Measurements from ENCODE around the gene CTH. TPM values are rescaled to one million over a fixed set of nuclear protein-coding genes. Genes with fewer than 3 reads are reported as not detected.

The CTH gene
- total RNA-seq, 1 experiment from 2014 or later: 23.5 TPM

GRCh38 chr1:70400335-70400734 lies 10.7 kb upstream of the CTH start:
- intact Hi-C loops (cut with micrococcal nuclease; ENCODE audit: unreplicated experiment): no loop called here
- Histone ChIP-seq H3K9me3 (ENCODE audit: low read depth, low read length, poor library complexity, severe bottlenecking) (no peaks in the 10 kb centered on the region), H3K27ac (ENCODE audit: low read depth, low read length, poor library complexity, severe bottlenecking) (no peak overlapping the region), H3K4me1 (ENCODE audit: insufficient read depth, low read length, poor library complexity, severe bottlenecking) (no peaks in the 10 kb centered on the region), H3K27me3 (replicated peaks; ENCODE audit: insufficient read depth, low read depth, low read length, poor library complexity) (no peaks in the 10 kb centered on the region), H3K4me3 (ENCODE audit: low read depth, low read length, poor library complexity, severe bottlenecking) (no peak overlapping the region), H3K36me3 (ENCODE audit: insufficient read depth, low read length, poor library complexity, severe bottlenecking) (no peaks in the 10 kb centered on the region)
- POLR2A ChIA-PET (ENCODE audit: low non-redundant PET): no interaction called here
- CTCF ChIA-PET: interaction anchor here (0.6 kb wide), 1 partner anchor 298 kb away, joined by 3 read pairs; no protein-coding TSS in a partner anchor
- TF ChIP-seq CTCF (conservative IDR thresholded peaks at IDR 0.05; ENCODE audit: low read depth, low read length) (no peak), EZH2 (IDR thresholded peaks at IDR 0.05; ENCODE audit: borderline replicate concordance, low read depth, low read length, poor library complexity, severe bottlenecking) (no peak)
- BruUV-seq (replicated peaks): no TSS peak
- no peak for DNase-seq (ENCODE audit: low spot score)

DNA sequence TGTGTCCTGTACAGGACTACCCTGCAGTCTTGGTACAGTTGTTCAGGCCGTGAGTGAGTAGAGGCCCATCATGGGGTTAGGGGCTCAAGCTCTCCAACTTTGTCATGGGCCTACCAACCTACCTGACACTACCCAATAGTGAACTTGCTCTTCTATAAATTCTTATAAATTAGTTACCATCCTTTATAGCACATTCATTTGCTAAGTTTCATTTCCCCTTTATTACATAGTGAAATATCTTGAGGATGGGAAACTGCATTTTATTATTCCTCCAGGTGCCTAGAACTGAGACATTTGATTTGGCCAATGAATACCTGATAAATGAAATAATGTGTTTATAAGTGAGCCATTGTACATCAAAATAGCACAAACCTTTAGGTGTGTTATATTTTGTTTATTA lies 9.1 kb upstream of the CTH start:
- CTCF ChIA-PET: no interaction called here
- H3K4me3 ChIP-seq (ENCODE audit: low read depth, low read length, poor library complexity, severe bottlenecking): no peak overlapping the region
- POLR2A ChIA-PET (ENCODE audit: low non-redundant PET): no interaction called here
- no peak overlapping the region for H3K27ac ChIP-seq (ENCODE audit: low read depth, low read length, poor library complexity, severe bottlenecking)
- H3K9me3 ChIP-seq (ENCODE audit: low read depth, low read length, poor library complexity, severe bottlenecking): no peaks in the 10 kb centered on the region
- intact Hi-C loops (cut with micrococcal nuclease; ENCODE audit: unreplicated experiment): no loop called here
- TF ChIP-seq EZH2 (IDR thresholded peaks at IDR 0.05; ENCODE audit: borderline replicate concordance, low read depth, low read length, poor library complexity, severe bottlenecking): no peak
- TF ChIP-seq CTCF (conservative IDR thresholded peaks at IDR 0.05; ENCODE audit: low read depth, low read length): no peak
- H3K27me3 ChIP-seq (replicated peaks; ENCODE audit: insufficient read depth, low read depth, low read length, poor library complexity): no peaks in the 10 kb centered on the region
- DNase-seq (ENCODE audit: low spot score): no peak
- no peaks in the 10 kb centered on the region for H3K4me1 ChIP-seq (ENCODE audit: insufficient read depth, low read length, poor library complexity, severe bottlenecking)
- H3K36me3 ChIP-seq (ENCODE audit: insufficient read depth, low read length, poor library complexity, severe bottlenecking): no peaks in the 10 kb centered on the region
- BruUV-seq (replicated peaks): no TSS peak

DNA sequence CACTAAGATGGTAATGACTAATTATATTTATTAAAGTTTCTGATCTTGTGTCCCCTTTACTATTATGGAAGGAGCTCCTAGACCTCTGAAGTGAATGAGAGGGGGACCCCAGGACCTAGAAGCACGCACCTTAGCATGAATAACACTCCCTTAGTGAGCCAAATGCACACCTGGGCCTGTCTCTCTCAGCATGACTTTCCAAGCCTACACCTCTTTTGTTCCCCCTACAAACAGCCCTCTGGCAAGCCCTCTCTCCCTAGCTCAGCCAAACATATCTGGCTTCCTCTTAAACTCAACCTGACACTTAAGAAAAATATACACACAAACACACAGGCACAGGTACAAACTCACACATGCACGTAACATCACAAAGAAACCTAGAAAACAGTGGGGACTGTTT lies 7.3 kb upstream of the CTH start:
- no peak for DNase-seq (ENCODE audit: low spot score)
- Histone ChIP-seq H3K36me3 (ENCODE audit: insufficient read depth, low read length, poor library complexity, severe bottlenecking) (no peaks in the 10 kb centered on the region), H3K27ac (ENCODE audit: low read depth, low read length, poor library complexity, severe bottlenecking) (no peak overlapping the region), H3K4me1 (ENCODE audit: insufficient read depth, low read length, poor library complexity, severe bottlenecking) (no peaks in the 10 kb centered on the region), H3K4me3 (ENCODE audit: low read depth, low read length, poor library complexity, severe bottlenecking) (no peak overlapping the region), H3K9me3 (ENCODE audit: low read depth, low read length, poor library complexity, severe bottlenecking) (no peaks in the 10 kb centered on the region), H3K27me3 (replicated peaks; ENCODE audit: insufficient read depth, low read depth, low read length, poor library complexity) (no peaks in the 10 kb centered on the region)
- no TSS peak for BruUV-seq (replicated peaks)
- CTCF ChIA-PET: no interaction called here
- POLR2A ChIA-PET (ENCODE audit: low non-redundant PET): no interaction called here
- intact Hi-C loops (cut with micrococcal nuclease; ENCODE audit: unreplicated experiment): no loop called here
- TF ChIP-seq EZH2 (IDR thresholded peaks at IDR 0.05; ENCODE audit: borderline replicate concordance, low read depth, low read length, poor library complexity, severe bottlenecking) (no peak), CTCF (conservative IDR thresholded peaks at IDR 0.05; ENCODE audit: low read depth, low read length) (no peak)
